A549 (cell line): ENCODE data around the gene AFAP1.

Experiments used
- HDAC2 ChIP-seq: fragments of 200-600 bp; sonication (generic); IDR thresholded peaks from 2 replicates; pipeline ENCODE4 v1.6.1; 2016
- HMGXB4 ChIP-seq: fragments of 250-450 bp; sonication (Bioruptor Pico); IDR thresholded peaks from 2 replicates; pipeline ENCODE4 v1.5.0; 2021; ENCODE audit warnings: mild to moderate bottlenecking, moderate library complexity, borderline replicate concordance
- HOXA7 ChIP-seq: fragments of 250-450 bp; sonication (Bioruptor Pico); IDR thresholded peaks from 2 replicates; pipeline ENCODE4 v1.5.0; 2020; ENCODE audit warnings: mild to moderate bottlenecking, moderate library complexity
- POLR2A ChIP-seq: IDR thresholded peaks from 2 replicates; pipeline ENCODE4 v1.6.1; 2012; ENCODE audit warnings: mild to moderate bottlenecking, low read length
- REST ChIP-seq: fragments of 200-600 bp; sonication (generic); IDR thresholded peaks from 2 replicates; pipeline ENCODE4 v1.6.1; 2016; ENCODE audit warnings: antibody characterized with exemption, mild to moderate bottlenecking, moderate library complexity
- SMC3 ChIP-seq: fragments of >200 bp; sonication (Bioruptor Twin); formaldehyde crosslinking; IDR thresholded peaks from 3 replicates; pipeline ENCODE4 v1.6.1; 2018; ENCODE audit warnings: inconsistent platforms
- USF2 ChIP-seq: fragments of 450-650 bp; IDR thresholded peaks from 2 replicates; pipeline ENCODE4 v1.6.1; 2014; ENCODE audit warnings: antibody characterized with exemption
- TF ChIP-seq, protein P1 (sequence below): fragments of >200 bp; sonication (Bioruptor Twin); formaldehyde crosslinking; IDR thresholded peaks from 3 replicates; pipeline ENCODE4 v1.5.1; 2016

DNA sequence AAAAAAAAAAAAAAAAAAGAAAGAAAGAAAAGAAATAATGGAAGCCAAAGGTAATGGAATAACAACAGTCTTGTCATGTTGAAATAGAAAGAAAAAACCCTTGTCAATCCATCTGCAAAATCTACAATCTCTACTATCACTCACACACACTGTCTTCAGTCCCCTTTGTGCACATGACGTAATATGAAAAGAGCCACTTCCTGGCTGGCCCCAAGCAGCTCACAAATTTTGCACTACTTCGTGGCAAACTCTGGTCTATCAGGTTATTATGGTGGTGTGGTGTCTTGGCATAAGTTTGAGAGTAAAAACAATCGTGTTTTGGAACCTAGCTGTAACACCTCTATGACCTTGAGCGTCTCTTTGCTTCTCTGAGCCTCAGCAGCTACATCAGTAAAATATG lies 8.3 kb upstream of the AFAP1 start:
- TF ChIP-seq, protein P1, sequence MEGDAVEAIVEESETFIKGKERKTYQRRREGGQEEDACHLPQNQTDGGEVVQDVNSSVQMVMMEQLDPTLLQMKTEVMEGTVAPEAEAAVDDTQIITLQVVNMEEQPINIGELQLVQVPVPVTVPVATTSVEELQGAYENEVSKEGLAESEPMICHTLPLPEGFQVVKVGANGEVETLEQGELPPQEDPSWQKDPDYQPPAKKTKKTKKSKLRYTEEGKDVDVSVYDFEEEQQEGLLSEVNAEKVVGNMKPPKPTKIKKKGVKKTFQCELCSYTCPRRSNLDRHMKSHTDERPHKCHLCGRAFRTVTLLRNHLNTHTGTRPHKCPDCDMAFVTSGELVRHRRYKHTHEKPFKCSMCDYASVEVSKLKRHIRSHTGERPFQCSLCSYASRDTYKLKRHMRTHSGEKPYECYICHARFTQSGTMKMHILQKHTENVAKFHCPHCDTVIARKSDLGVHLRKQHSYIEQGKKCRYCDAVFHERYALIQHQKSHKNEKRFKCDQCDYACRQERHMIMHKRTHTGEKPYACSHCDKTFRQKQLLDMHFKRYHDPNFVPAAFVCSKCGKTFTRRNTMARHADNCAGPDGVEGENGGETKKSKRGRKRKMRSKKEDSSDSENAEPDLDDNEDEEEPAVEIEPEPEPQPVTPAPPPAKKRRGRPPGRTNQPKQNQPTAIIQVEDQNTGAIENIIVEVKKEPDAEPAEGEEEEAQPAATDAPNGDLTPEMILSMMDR, result no peak
- no peak for TF ChIP-seq HDAC2
- TF ChIP-seq SMC3, result no peak
- TF ChIP-seq HOXA7, result no peak
- no peak for TF ChIP-seq HMGXB4 (CRISPR knock-in tag)
- no peak for TF ChIP-seq POLR2A
- TF ChIP-seq USF2, result no peak
- TF ChIP-seq REST, result no peak
